HCT116 (cell line): ENCODE measurements around the gene KMT2E. TPM values are rescaled to one million over a fixed set of nuclear protein-coding genes. Genes with fewer than 3 reads are reported as not detected.

ENCODE experiments used
- ATAC-seq: fragments of 200-7000 bp; cut with Tn5 transposase; 2 replicates; pipeline ENCODE4 v1.9.1; 2020; ENCODE audit warnings: mild to moderate bottlenecking, moderate library complexity
- BruUV-seq: library from RNA; stranded (reverse); fragments of 400-500 nt; replicated peaks from 2 replicates; lab custom pipeline; 2021; lab: Mats Ljungman, UMichigan
- CTCF ChIA-PET: fragments of 300-600 bp; sonication (Branson Sonifier 250); formaldehyde crosslinking; loops from one replicate; lab custom pipeline; 2021; ENCODE audit warnings: antibody characterized with exemption; lab: Charles Lee
- POLR2A ChIA-PET: fragments of 300-600, 350-600 bp; sonication (Branson Sonifier 250); formaldehyde crosslinking; loops from one replicate; lab custom pipeline; 2021; ENCODE audit warnings: antibody characterized with exemption; lab: Charles Lee
- RAD21 ChIA-PET, 2 experiments: fragments of 300-600 bp; sonication (Branson Sonifier 250); formaldehyde crosslinking; loops; one replicate each; lab custom pipeline; 2023; ENCODE audit warnings: low total read pairs in 2 of 2; ENCODE audit not compliant: uncharacterized antibody in 2 of 2, unreplicated experiment in 2 of 2, low non-redundant PET in 1 of 2; lab: Charles Lee
- DNase-seq: peaks from one replicate; pipeline ENCODE4 v3.0.0-alpha.2; 2010; ENCODE audit warnings: low read depth, low spot score
- H2AFZ ChIP-seq: fragments of 200-600 bp; shearing (Covaris generic), sonication (generic); 2 replicates; pipeline ENCODE4 v1.6.1; 2017; ENCODE audit warnings: low read depth, mixed run types, mixed read lengths, antibody characterized with exemption, low read length; ENCODE audit not compliant: poor library complexity, severe bottlenecking
- H3K27ac ChIP-seq: 2 replicates; pipeline ENCODE4 v1.5.1; 2012; ENCODE audit warnings: low read depth, low read length
- H3K27me3 ChIP-seq: fragments of 200-600 bp; sonication (generic); 2 replicates; pipeline ENCODE4 v1.6.1; 2016; ENCODE audit warnings: mixed run types, low read length, mixed read lengths; ENCODE audit not compliant: insufficient read depth
- H3K36me3 ChIP-seq, 2 experiments: fragments of 200-500 bp in 1 of 2; fragments of 200-600 bp in 1 of 2; sonication (Bioruptor generic) in 1 of 2; sonication (generic) in 1 of 2; 2 replicates each; pipeline versions ENCODE4 v1.5.1 to v1.6.1; 2014 to 2016; ENCODE audit warnings: low read length in 2 of 2, inconsistent platforms in 1 of 2, mixed read lengths in 1 of 2, mixed run types in 1 of 2; ENCODE audit not compliant: insufficient read depth in 2 of 2, control insufficient read depth in 1 of 2
- H3K4me1 ChIP-seq, 2 experiments: fragments of 200-600 bp in 1 of 2; sonication (generic) in 1 of 2; 2 replicates each; pipeline versions ENCODE4 v1.5.1 to v1.6.1; 2012 to 2017; ENCODE audit warnings: low read length in 2 of 2, inconsistent platforms in 1 of 2, mild to moderate bottlenecking in 1 of 2, mixed read lengths in 1 of 2, mixed run types in 1 of 2, moderate library complexity in 1 of 2; ENCODE audit not compliant: insufficient read depth in 2 of 2, control insufficient read depth in 1 of 2
- H3K4me2 ChIP-seq: fragments of 200-600 bp; sonication (generic); 2 replicates; pipeline ENCODE4 v1.6.1; 2017; ENCODE audit warnings: mixed run types, low read length, mixed read lengths
- H3K4me3 ChIP-seq, 2 experiments: fragments of 200-600 bp in 1 of 2; sonication (generic) in 1 of 2; replicated peaks in 1 of 2; 2 replicates each; pipeline ENCODE4 v1.5.1; 2011 to 2016; ENCODE audit warnings: low read length in 2 of 2, control low read depth in 1 of 2, low read depth in 1 of 2, mild to moderate bottlenecking in 1 of 2, mixed read lengths in 1 of 2, mixed run types in 1 of 2
- H3K79me2 ChIP-seq: fragments of 200-600 bp; sonication (generic); 2 replicates; pipeline ENCODE4 v1.6.1; 2017; ENCODE audit warnings: mild to moderate bottlenecking, mixed run types, low read length, moderate library complexity, mixed read lengths; ENCODE audit not compliant: insufficient read depth
- H3K9ac ChIP-seq: fragments of 200-600 bp; sonication (generic); 2 replicates; pipeline ENCODE4 v1.6.1; 2016; ENCODE audit warnings: low read length, mixed read lengths
- H3K9me2 ChIP-seq: fragments of 200-600 bp; sonication (generic), shearing (Covaris generic); 2 replicates; pipeline ENCODE4 v1.6.1; 2017; ENCODE audit warnings: mixed run types, mild to moderate bottlenecking, moderate library complexity; ENCODE audit not compliant: insufficient read depth
- H3K9me3 ChIP-seq, 2 experiments: fragments of 200-500 bp in 1 of 2; fragments of 200-600 bp in 1 of 2; sonication (Bioruptor generic) in 1 of 2; sonication (generic) in 1 of 2; 2 replicates each; pipeline ENCODE4 v1.6.1; 2014 to 2017; ENCODE audit warnings: low read length in 2 of 2, mixed read lengths in 2 of 2, inconsistent platforms in 1 of 2, low read depth in 1 of 2, mild to moderate bottlenecking in 1 of 2, mixed run types in 1 of 2, moderate library complexity in 1 of 2; ENCODE audit not compliant: control insufficient read depth in 1 of 2, insufficient read depth in 1 of 2
- H4K20me1 ChIP-seq: fragments of 200-600 bp; sonication (generic), shearing (Covaris generic); 2 replicates; pipeline ENCODE4 v1.6.1; 2017; ENCODE audit warnings: mixed run types, mild to moderate bottlenecking, moderate library complexity; ENCODE audit not compliant: insufficient read depth
- ATF3 ChIP-seq: IDR thresholded peaks from 2 replicates; pipeline ENCODE4 v1.6.1; 2012
- CBX3 ChIP-seq: IDR thresholded peaks from 2 replicates; pipeline ENCODE4 v1.6.1; 2012; ENCODE audit warnings: low read depth
- CEBPB ChIP-seq: IDR thresholded peaks from 2 replicates; pipeline ENCODE4 v1.6.1; 2012; ENCODE audit warnings: low read depth
- CTCF ChIP-seq, 3 experiments: fragments of 200-600 bp in 1 of 3; sonication (generic) in 1 of 3; IDR thresholded peaks in 2 of 3; conservative IDR thresholded peaks in 1 of 3; 2 replicates each; pipeline ENCODE4 v1.5.1; 2012 to 2017; ENCODE audit warnings: low read depth in 2 of 3, low read length in 2 of 3, antibody characterized with exemption in 1 of 3, borderline replicate concordance in 1 of 3, control low read depth in 1 of 3, mild to moderate bottlenecking in 1 of 3, mixed read lengths in 1 of 3, mixed run types in 1 of 3, moderate library complexity in 1 of 3; ENCODE audit not compliant: insufficient read depth in 1 of 3
- ELF1 ChIP-seq: IDR thresholded peaks from 2 replicates; pipeline ENCODE4 v1.6.1; 2012; ENCODE audit warnings: low read depth, borderline replicate concordance
- EZH2 ChIP-seq: fragments of 200-600 bp; sonication (generic); IDR thresholded peaks from 2 replicates; pipeline ENCODE4 v1.6.1; 2017; ENCODE audit warnings: antibody characterized with exemption, mixed run types
- EZH2phosphoT487 ChIP-seq: fragments of 200-600 bp; IDR thresholded peaks from 2 replicates; pipeline ENCODE4 v1.6.1; 2018; ENCODE audit warnings: antibody characterized with exemption, borderline replicate concordance
- JUND ChIP-seq: IDR thresholded peaks from 2 replicates; pipeline ENCODE4 v1.6.1; 2012
- MAX ChIP-seq: IDR thresholded peaks from 2 replicates; pipeline ENCODE4 v1.6.1; 2012
- POLR2A ChIP-seq: IDR thresholded peaks from 2 replicates; pipeline ENCODE4 v1.7.0; 2011; ENCODE audit warnings: borderline replicate concordance; ENCODE audit not compliant: insufficient read depth, insufficient read length; ENCODE audit errors: extremely low read depth
- POLR2AphosphoS5 ChIP-seq: IDR thresholded peaks from 2 replicates; pipeline ENCODE4 v1.6.1; 2011; ENCODE audit warnings: mild to moderate bottlenecking, low read depth, low read length, moderate library complexity
- REST ChIP-seq: IDR thresholded peaks from 2 replicates; pipeline ENCODE4 v1.6.1; 2012; ENCODE audit warnings: low read depth
- SP1 ChIP-seq: IDR thresholded peaks from 2 replicates; pipeline ENCODE4 v1.6.1; 2012; ENCODE audit warnings: low read depth
- SRF ChIP-seq: IDR thresholded peaks from 2 replicates; pipeline ENCODE4 v1.6.1; 2012; ENCODE audit warnings: low read depth
- TCF7L2 ChIP-seq: IDR thresholded peaks from 2 replicates; pipeline ENCODE4 v1.7.0; 2011; ENCODE audit warnings: borderline replicate concordance, inconsistent platforms; ENCODE audit not compliant: insufficient read depth, insufficient read length; ENCODE audit errors: extremely low read depth
- YY1 ChIP-seq: IDR thresholded peaks from 2 replicates; pipeline ENCODE4 v1.6.1; 2011; ENCODE audit warnings: low read length, low read depth, moderate library complexity, mild to moderate bottlenecking; ENCODE audit not compliant: insufficient replicate concordance; ENCODE audit errors: extremely low read depth
- ZBTB33 ChIP-seq: IDR thresholded peaks from 2 replicates; pipeline ENCODE4 v1.6.1; 2011; ENCODE audit warnings: mild to moderate bottlenecking, low read length, moderate library complexity; ENCODE audit not compliant: insufficient replicate concordance; ENCODE audit errors: extremely low read depth
- ZFX ChIP-seq: fragments of 450-650 bp; IDR thresholded peaks from 2 replicates; pipeline ENCODE4 v1.6.1; 2017
- ZNF274 ChIP-seq: fragments of 200-500 bp; sonication (Bioruptor generic); IDR thresholded peaks from 2 replicates; pipeline ENCODE4 v1.6.1; 2014; ENCODE audit warnings: mild to moderate bottlenecking, low read depth, low read length, inconsistent platforms
- intact Hi-C: fragments of 100-400 bp; cut with micrococcal nuclease; formaldehyde crosslinking; loops from 2 replicates; pipeline ENCODE4 v1.10.0; 2022
- total RNA-seq: library from RNA; stranded (reverse); gene quantifications from one replicate; pipeline ENCODE4 v1.2.1, GENCODE V29; 2021; ENCODE audit not compliant: unreplicated experiment

Gene KMT2E
- total RNA-seq, 1 experiment from 2014 or later: 39.8 TPM

GRCh38 chr7:105028004-105028403 is 14.0 kb downstream of the KMT2E start:
- DNase-seq (no peak), ATAC-seq (no peak)
- H4K20me1 ChIP-seq: peaks cover 18% of the 10 kb centered on the region
- H3K27me3 ChIP-seq: no peaks in the 10 kb centered on the region
- no TSS peak for BruUV-seq
- CTCF ChIA-PET: no interaction called here
- H3K9me3 ChIP-seq: no peaks in the 10 kb centered on the region
- H3K79me2 ChIP-seq: peaks cover 98% of the 10 kb centered on the region
- H3K4me2 ChIP-seq: no peak overlapping the region
- RAD21 ChIA-PET: no interaction called here
- no peaks in the 10 kb centered on the region for H3K9me2 ChIP-seq
- H3K9ac ChIP-seq: no peak overlapping the region
- H2AFZ ChIP-seq: no peak overlapping the region
- H3K4me3 ChIP-seq: no peak overlapping the region
- intact Hi-C loops: no loop called here
- POLR2A ChIA-PET: no interaction called here
- TF ChIP-seq CEBPB (no peak), EZH2phosphoT487 (no peak), EZH2 (no peak), MAX (no peak), ZBTB33 (no peak), CBX3 (no peak), YY1 (no peak), TCF7L2 (no peak), ZFX (no peak), REST (no peak), ELF1 (no peak), CTCF (IDR thresholded peaks at IDR 0.05 in 2 of 3, conservative IDR thresholded peaks at IDR 0.05 in 1 of 3; ENCODE audit: borderline replicate concordance in 1 of 3, insufficient read depth in 1 of 3, low read depth in 2 of 3, low read length in 2 of 3) (no peak), ATF3 (no peak), SP1 (no peak), POLR2AphosphoS5 (no peak), ZNF274 (no peak), SRF (no peak), POLR2A (no peak), JUND (no peak)
- no peaks in the 10 kb centered on the region for H3K36me3 ChIP-seq
- H3K4me1 ChIP-seq: no peaks in the 10 kb centered on the region
- no peak overlapping the region for H3K27ac ChIP-seq
